ENCODE results near the gene HACD1. TPM values are rescaled to one million over a fixed set of nuclear protein-coding genes. Genes with fewer than 3 reads are reported as not detected.

HACD1 gene
- total RNA-seq, 1 experiment from 2014 or later, result 29.6 TPM

DNA sequence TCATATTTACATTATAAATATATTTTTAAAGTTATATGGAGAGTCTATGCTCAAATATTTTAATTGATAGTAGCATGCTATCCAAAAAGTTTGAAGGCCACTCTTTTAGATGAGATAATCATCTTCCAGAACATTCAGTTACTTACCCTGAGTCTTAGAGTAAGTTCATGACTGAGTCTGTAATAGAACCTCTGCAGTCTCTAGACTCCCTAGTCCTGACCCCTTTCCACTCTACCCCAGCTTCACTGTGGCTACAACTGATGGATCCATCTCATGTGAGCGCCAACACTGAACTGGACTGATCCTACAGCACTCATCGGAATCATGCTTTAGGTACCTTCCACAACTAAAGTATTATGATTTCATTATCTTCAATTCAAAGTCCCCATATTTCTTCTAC lies 10.1 kb downstream of the HACD1 start:
- no peak for DNase-seq
- Histone ChIP-seq H3K9me3 (ENCODE audit: insufficient read depth, low read depth) (no peaks in the 10 kb centered on the region), H3K4me1 (replicated peaks; ENCODE audit: insufficient read depth) (no peaks in the 10 kb centered on the region), H3K4me2 (no peak overlapping the region), H2AFZ (no peak overlapping the region), H4K20me1 (ENCODE audit: insufficient read depth) (no peaks in the 10 kb centered on the region), H3K9me2 (ENCODE audit: insufficient read depth) (no peaks in the 10 kb centered on the region), H3K79me2 (ENCODE audit: low read depth) (no peaks in the 10 kb centered on the region), H3F3A (ENCODE audit: insufficient read depth, low read depth) (no peaks in the 10 kb centered on the region), H3K36me3 (ENCODE audit: low read depth) (no peaks in the 10 kb centered on the region), H3K27ac (no peak overlapping the region), H3K4me3 (no peak overlapping the region), H3K27me3 (ENCODE audit: insufficient read depth, low read depth) (no peaks in the 10 kb centered on the region)
- intact Hi-C loops (cut with micrococcal nuclease; ENCODE audit: unreplicated experiment), result loop anchor here (1.0 to 5.0 kb wide), 6 partner anchors 240 to 630 kb away; no protein-coding TSS in a partner anchor
- ChIA-PET POLR2A (ENCODE audit: unreplicated experiment) (no interaction called here), CTCF (interaction anchor here (2.4 kb wide), 1 partner anchor 609 kb away, joined by 6 read pairs; no protein-coding TSS in a partner anchor)
- TF ChIP-seq, protein P1, sequence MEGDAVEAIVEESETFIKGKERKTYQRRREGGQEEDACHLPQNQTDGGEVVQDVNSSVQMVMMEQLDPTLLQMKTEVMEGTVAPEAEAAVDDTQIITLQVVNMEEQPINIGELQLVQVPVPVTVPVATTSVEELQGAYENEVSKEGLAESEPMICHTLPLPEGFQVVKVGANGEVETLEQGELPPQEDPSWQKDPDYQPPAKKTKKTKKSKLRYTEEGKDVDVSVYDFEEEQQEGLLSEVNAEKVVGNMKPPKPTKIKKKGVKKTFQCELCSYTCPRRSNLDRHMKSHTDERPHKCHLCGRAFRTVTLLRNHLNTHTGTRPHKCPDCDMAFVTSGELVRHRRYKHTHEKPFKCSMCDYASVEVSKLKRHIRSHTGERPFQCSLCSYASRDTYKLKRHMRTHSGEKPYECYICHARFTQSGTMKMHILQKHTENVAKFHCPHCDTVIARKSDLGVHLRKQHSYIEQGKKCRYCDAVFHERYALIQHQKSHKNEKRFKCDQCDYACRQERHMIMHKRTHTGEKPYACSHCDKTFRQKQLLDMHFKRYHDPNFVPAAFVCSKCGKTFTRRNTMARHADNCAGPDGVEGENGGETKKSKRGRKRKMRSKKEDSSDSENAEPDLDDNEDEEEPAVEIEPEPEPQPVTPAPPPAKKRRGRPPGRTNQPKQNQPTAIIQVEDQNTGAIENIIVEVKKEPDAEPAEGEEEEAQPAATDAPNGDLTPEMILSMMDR (conservative IDR thresholded peaks at IDR 0.05), result no peak
- no peak for TF ChIP-seq EZH2 (IDR thresholded peaks at IDR 0.05; ENCODE audit: low read depth)
- BruUV-seq (replicated peaks), result no TSS peak

DNA sequence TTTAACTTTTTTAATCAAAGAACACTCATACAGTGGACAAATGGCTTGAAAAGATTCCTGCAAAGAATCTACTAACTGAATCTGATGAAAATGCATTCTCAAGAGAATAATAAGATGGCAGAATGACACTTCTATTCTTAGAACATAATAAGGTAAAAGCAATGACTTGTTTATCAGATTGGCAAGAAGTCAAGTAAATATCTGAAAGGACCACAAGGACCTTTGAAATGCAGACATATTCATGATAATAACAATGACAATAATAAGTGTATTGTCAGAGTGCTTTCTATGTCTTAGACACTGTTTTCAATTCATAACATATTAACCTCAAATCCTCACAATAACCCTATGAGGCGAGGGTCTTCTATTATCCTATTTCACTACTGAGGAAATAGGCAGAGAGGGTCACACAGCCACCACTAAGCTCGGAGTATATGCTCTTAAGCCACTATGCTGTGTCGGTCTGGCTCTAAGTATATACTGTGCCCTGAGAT lies 10.6 kb downstream of the HACD1 start:
- POLR2A ChIA-PET (ENCODE audit: unreplicated experiment), result no interaction called here
- Histone ChIP-seq H3K27me3 (ENCODE audit: insufficient read depth, low read depth) (no peaks in the 10 kb centered on the region), H3K9me3 (ENCODE audit: insufficient read depth, low read depth) (no peaks in the 10 kb centered on the region), H3K36me3 (ENCODE audit: low read depth) (no peaks in the 10 kb centered on the region), H4K20me1 (ENCODE audit: insufficient read depth) (no peaks in the 10 kb centered on the region), H2AFZ (no peak overlapping the region), H3K79me2 (ENCODE audit: low read depth) (no peaks in the 10 kb centered on the region), H3K9me2 (ENCODE audit: insufficient read depth) (no peaks in the 10 kb centered on the region), H3F3A (ENCODE audit: insufficient read depth, low read depth) (no peaks in the 10 kb centered on the region), H3K4me1 (replicated peaks; ENCODE audit: insufficient read depth) (no peaks in the 10 kb centered on the region), H3K4me3 (no peak overlapping the region), H3K27ac (no peak overlapping the region), H3K4me2 (no peak overlapping the region)
- no peak for DNase-seq
- intact Hi-C loops (cut with micrococcal nuclease; ENCODE audit: unreplicated experiment), result loop anchor here (1.0 to 5.0 kb wide), 6 partner anchors 241 to 631 kb away; no protein-coding TSS in a partner anchor
- CTCF ChIA-PET, result interaction anchor here (2.4 kb wide), 1 partner anchor 610 kb away, joined by 6 read pairs; no protein-coding TSS in a partner anchor
- TF ChIP-seq, protein P1 (conservative IDR thresholded peaks at IDR 0.05), result no peak
- no peak for TF ChIP-seq EZH2 (IDR thresholded peaks at IDR 0.05; ENCODE audit: low read depth)
- BruUV-seq (replicated peaks), result no TSS peak

- BruUV-seq (replicated peaks), result no TSS peak
- H3K79me2 ChIP-seq (ENCODE audit: low read depth), result no peaks in the 10 kb centered on the region
- no peaks in the 10 kb centered on the region for H4K20me1 ChIP-seq (ENCODE audit: insufficient read depth)
- TF ChIP-seq EZH2 (IDR thresholded peaks at IDR 0.05; ENCODE audit: low read depth), result no peak
- TF ChIP-seq, protein P1 (conservative IDR thresholded peaks at IDR 0.05), result no peak
- no peaks in the 10 kb centered on the region for H3K9me3 ChIP-seq (ENCODE audit: insufficient read depth, low read depth)
- no peaks in the 10 kb centered on the region for H3K4me1 ChIP-seq (replicated peaks; ENCODE audit: insufficient read depth)
- H3F3A ChIP-seq (ENCODE audit: insufficient read depth, low read depth), result no peaks in the 10 kb centered on the region
- H3K27ac ChIP-seq, result no peak overlapping the region
- intact Hi-C loops (cut with micrococcal nuclease; ENCODE audit: unreplicated experiment), result loop anchor here (5.0 kb wide), 4 partner anchors 241 to 631 kb away; no protein-coding TSS in a partner anchor
- no peak for DNase-seq
- H3K36me3 ChIP-seq (ENCODE audit: low read depth), result no peaks in the 10 kb centered on the region
- H2AFZ ChIP-seq, result no peak overlapping the region
- POLR2A ChIA-PET (ENCODE audit: unreplicated experiment), result no interaction called here
- H3K4me3 ChIP-seq, result no peak overlapping the region
- no peaks in the 10 kb centered on the region for H3K9me2 ChIP-seq (ENCODE audit: insufficient read depth)
- H3K4me2 ChIP-seq, result no peak overlapping the region
- no peaks in the 10 kb centered on the region for H3K27me3 ChIP-seq (ENCODE audit: insufficient read depth, low read depth)
- CTCF ChIA-PET, result interaction anchor here (0.6 to 2.4 kb wide), 2 partner anchors 318 to 610 kb away, joined by 3 to 6 read pairs; no protein-coding TSS in a partner anchor
Measured at GRCh38 chr10:17605936-17606335, 11.2 kb downstream of the HACD1 start.
